OCI-LY7 (cell line): Measurements from ENCODE around the gene PXMP4. TPM values are rescaled to one million over a fixed set of nuclear protein-coding genes. Genes with fewer than 3 reads are reported as not detected.

ENCODE experiments used
- BruUV-seq: library from RNA; stranded (reverse); fragments of 400-500 nt; replicated peaks from 2 replicates; lab custom pipeline; 2021; lab: Mats Ljungman, UMichigan
- CTCF ChIA-PET: fragments of 300-600 bp; sonication (Branson Sonifier 250); formaldehyde crosslinking; loops from one replicate; lab custom pipeline; 2022; ENCODE audit warnings: antibody characterized with exemption; ENCODE audit not compliant: unreplicated experiment; lab: Charles Lee
- POLR2A ChIA-PET: fragments of 300-600 bp; sonication (Branson Sonifier 250); formaldehyde crosslinking; loops from one replicate; lab custom pipeline; 2022; ENCODE audit warnings: antibody characterized with exemption; lab: Charles Lee
- DNase-seq: peaks from one replicate; pipeline ENCODE4 v3.0.0-alpha.2; 2015; ENCODE audit warnings: low spot score
- H2AFZ ChIP-seq: fragments of 200-600 bp; sonication (generic), shearing (Covaris generic); 2 replicates; pipeline ENCODE4 v1.6.1; 2014; ENCODE audit warnings: mild to moderate bottlenecking, antibody characterized with exemption, low read length, moderate library complexity
- H3K27ac ChIP-seq: fragments of 200-600 bp; sonication (generic); 2 replicates; pipeline ENCODE4 v1.5.1; 2014; ENCODE audit warnings: mixed run types, low read depth, mild to moderate bottlenecking, moderate library complexity, low read length, inconsistent platforms; ENCODE audit not compliant: poor library complexity, severe bottlenecking
- H3K36me3 ChIP-seq: fragments of 200-600 bp; sonication (generic); 2 replicates; pipeline ENCODE4 v1.6.1; 2014; ENCODE audit warnings: mild to moderate bottlenecking, antibody characterized with exemption, low read length, moderate library complexity, mixed read lengths; ENCODE audit not compliant: insufficient read depth
- H3K4me1 ChIP-seq: fragments of 200-600 bp; sonication (generic); 2 replicates; pipeline ENCODE4 v1.5.1; 2014; ENCODE audit warnings: mild to moderate bottlenecking, low read length; ENCODE audit not compliant: insufficient read depth, poor library complexity, severe bottlenecking
- H3K4me2 ChIP-seq: fragments of 200-600 bp; sonication (generic); 2 replicates; pipeline ENCODE4 v1.6.1; 2014; ENCODE audit warnings: mild to moderate bottlenecking, low read length
- H3K4me3 ChIP-seq: fragments of 200-600 bp; sonication (generic); 2 replicates; pipeline ENCODE4 v1.5.1; 2014; ENCODE audit warnings: mild to moderate bottlenecking, low read depth, low read length; ENCODE audit not compliant: poor library complexity, severe bottlenecking
- H3K79me2 ChIP-seq: fragments of 200-600 bp; sonication (generic); 2 replicates; pipeline ENCODE4 v1.6.1; 2016; ENCODE audit warnings: low read depth, mild to moderate bottlenecking, low read length, moderate library complexity, mixed read lengths; ENCODE audit not compliant: insufficient read depth
- H3K9me2 ChIP-seq: fragments of 200-600 bp; sonication (generic); 2 replicates; pipeline ENCODE4 v1.6.1; 2016; ENCODE audit warnings: mild to moderate bottlenecking, low read length, mixed read lengths; ENCODE audit not compliant: insufficient read depth
- H3K9me3 ChIP-seq: fragments of 200-600 bp; sonication (generic); 2 replicates; pipeline ENCODE4 v1.6.1; 2014; ENCODE audit warnings: mild to moderate bottlenecking, mixed run types, low read length, mixed read lengths
- H4K20me1 ChIP-seq: fragments of 200-600 bp; sonication (generic); 2 replicates; pipeline ENCODE4 v1.6.1; 2014; ENCODE audit warnings: mild to moderate bottlenecking, antibody characterized with exemption, low read length, moderate library complexity, mixed read lengths; ENCODE audit not compliant: insufficient read depth
- EZH2phosphoT487 ChIP-seq: fragments of 200-600 bp; sonication (generic); IDR thresholded peaks from 2 replicates; pipeline ENCODE4 v1.6.1; 2018; ENCODE audit warnings: low read depth, borderline replicate concordance, mild to moderate bottlenecking, mixed run types, antibody characterized with exemption, low read length, moderate library complexity, mixed read lengths
- intact Hi-C: fragments of 100-400 bp; cut with micrococcal nuclease; formaldehyde crosslinking; loops from one replicate; pipeline ENCODE4 v1.10.0; 2022; ENCODE audit not compliant: unreplicated experiment
- total RNA-seq, 2 experiments: library from RNA; depleted of rRNA in 1 of 2; stranded (reverse); fragments of >200 nt in 1 of 2; shearing (Covaris generic) in 1 of 2; gene quantifications; 2 replicates each; pipeline ENCODE4 v1.2.3, GENCODE V29; 2014 to 2022
- TF ChIP-seq, protein P1 (sequence below): fragments of 200-600 bp; sonication (generic); conservative IDR thresholded peaks from 2 replicates; pipeline ENCODE4 v1.5.1; 2014; ENCODE audit warnings: mild to moderate bottlenecking, antibody characterized with exemption, low read length, moderate library complexity, mixed read lengths

PXMP4 gene
- total RNA-seq, 2 experiments from 2014 or later: 3.1 to 8.2 TPM

DNA sequence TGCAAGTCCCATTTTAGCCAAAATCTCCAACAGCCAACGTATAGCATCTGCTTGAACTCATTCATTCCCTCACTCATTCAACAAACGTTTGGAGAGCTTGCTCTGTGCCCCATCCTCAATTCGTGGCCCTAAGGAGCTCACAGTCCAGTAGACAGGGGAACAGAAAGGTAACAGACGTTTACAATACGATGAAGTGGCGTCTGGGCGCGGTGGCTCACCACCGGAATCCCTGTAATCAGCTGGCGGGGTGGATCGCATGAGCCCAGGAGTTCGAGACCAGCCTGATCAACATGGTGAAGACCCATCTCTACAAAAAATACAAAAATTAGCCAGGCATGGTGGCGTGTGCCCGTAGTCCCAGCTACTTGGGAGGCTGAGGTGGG is 33.1 kb downstream of the PXMP4 start:
- ChIA-PET CTCF (no interaction called here), POLR2A (interaction anchor here (0.6 to 1.3 kb wide), 3 partner anchors 22 to 285 kb away, joined by 3 read pairs; partner anchors contain the start of genes CDK5RAP1 and PXMP4)
- no peaks in the 10 kb centered on the region for H3K9me3 ChIP-seq
- peaks cover 33% of the 10 kb centered on the region for H3K79me2 ChIP-seq
- peak overlapping the region; percentile 41 for H3K4me3 ChIP-seq
- no peak for TF ChIP-seq EZH2phosphoT487
- TF ChIP-seq, protein P1, sequence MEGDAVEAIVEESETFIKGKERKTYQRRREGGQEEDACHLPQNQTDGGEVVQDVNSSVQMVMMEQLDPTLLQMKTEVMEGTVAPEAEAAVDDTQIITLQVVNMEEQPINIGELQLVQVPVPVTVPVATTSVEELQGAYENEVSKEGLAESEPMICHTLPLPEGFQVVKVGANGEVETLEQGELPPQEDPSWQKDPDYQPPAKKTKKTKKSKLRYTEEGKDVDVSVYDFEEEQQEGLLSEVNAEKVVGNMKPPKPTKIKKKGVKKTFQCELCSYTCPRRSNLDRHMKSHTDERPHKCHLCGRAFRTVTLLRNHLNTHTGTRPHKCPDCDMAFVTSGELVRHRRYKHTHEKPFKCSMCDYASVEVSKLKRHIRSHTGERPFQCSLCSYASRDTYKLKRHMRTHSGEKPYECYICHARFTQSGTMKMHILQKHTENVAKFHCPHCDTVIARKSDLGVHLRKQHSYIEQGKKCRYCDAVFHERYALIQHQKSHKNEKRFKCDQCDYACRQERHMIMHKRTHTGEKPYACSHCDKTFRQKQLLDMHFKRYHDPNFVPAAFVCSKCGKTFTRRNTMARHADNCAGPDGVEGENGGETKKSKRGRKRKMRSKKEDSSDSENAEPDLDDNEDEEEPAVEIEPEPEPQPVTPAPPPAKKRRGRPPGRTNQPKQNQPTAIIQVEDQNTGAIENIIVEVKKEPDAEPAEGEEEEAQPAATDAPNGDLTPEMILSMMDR: no peak
- H3K4me2 ChIP-seq: peak overlapping the region; percentile 64
- DNase-seq: no peak
- H3K36me3 ChIP-seq: peaks cover 32% of the 10 kb centered on the region
- H3K27ac ChIP-seq: peak overlapping the region; percentile 24
- H3K9me2 ChIP-seq: no peaks in the 10 kb centered on the region
- H4K20me1 ChIP-seq: peaks cover 14% of the 10 kb centered on the region
- BruUV-seq: TSS peak; percentile 67
- intact Hi-C loops: loop anchor here (1.0 to 10.0 kb wide), 5 partner anchors 44 to 1928 kb away; partner anchors contain the start of genes EIF2S2, SPAG4 and ZNF341
- peaks cover 64% of the 10 kb centered on the region for H3K4me1 ChIP-seq
- H2AFZ ChIP-seq: peak overlapping the region; percentile 54; the same call in 1 of the 2 replicates

DNA sequence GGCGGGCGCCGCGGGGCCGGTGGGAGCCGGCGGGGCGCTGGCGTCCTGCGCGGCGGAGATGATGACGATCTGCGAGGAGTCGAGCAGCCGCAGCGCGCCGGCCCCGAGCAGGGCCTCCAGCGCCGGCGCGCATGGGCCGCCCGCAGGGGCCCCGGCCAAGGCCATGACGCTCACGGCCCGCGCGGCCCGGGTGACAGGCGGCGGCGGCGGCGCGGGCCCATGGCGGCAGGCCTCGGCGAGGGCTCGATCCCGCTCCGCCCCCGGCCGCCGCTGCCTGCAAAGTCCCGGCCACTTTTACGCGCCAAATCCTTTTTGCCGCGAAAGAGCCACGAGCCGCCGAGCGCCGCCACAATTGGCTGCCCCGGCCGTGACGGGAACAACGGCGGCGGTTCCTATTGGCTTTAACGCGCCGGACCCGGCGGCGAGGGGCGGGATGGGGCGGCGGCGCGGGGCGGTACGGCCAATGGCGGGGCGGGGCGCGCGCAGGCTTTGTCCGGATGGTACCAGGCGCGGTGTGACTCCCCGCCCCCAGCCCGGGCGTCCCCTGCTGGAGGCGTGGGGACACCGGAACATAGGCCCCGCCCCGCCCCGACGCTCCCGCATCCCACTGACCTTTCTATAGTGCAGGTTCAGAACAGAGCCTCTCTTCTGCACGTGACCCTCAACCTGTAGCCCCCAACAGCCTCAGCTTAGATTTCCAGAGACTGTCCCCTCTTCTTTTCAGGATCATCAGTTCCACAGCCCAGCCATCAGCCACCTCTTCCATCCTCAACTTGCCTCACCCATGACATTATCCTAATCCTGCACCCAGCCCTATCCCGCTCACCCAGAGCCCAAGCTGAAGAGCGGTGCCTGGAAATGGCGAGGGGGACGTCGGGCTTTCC is 33.8 kb downstream of the PXMP4 start, which contains the start of gene E2F1:
Gene E2F1 (minus strand): TSS at position 286 of the 884 bp plus-strand sequence. CDS start 121 bp downstream, at position 165.
- TF ChIP-seq, protein P1: 0 out of 2 replicates have a peak, but pooled peaks have one; percentile 50
- no peak for TF ChIP-seq EZH2phosphoT487
- intact Hi-C loops: loop anchor here (1.0 to 10.0 kb wide), 5 partner anchors 45 to 1928 kb away; partner anchors contain the start of genes EIF2S2, SPAG4 and ZNF341
- H4K20me1 ChIP-seq: peaks cover 14% of the 10 kb centered on the region

More for the DNA sequence above, 33.8 kb downstream of the PXMP4 start, which contains the start of gene E2F1:
- Histone ChIP-seq H3K9me2 (no peaks in the 10 kb centered on the region), H3K27ac (peak within 1 kb of the TSS; percentile 94), H3K4me3 (peak within 1 kb of the TSS; percentile 90), H3K4me2 (peak within 1 kb of the TSS; percentile 97), H3K79me2 (peaks cover 39% of the 10 kb centered on the region), H2AFZ (peak within 1 kb of the TSS; percentile 54; the same call in 1 of the 2 replicates), H3K36me3 (peaks cover 36% of the 10 kb centered on the region), H3K9me3 (no peaks in the 10 kb centered on the region), H3K4me1 (peaks cover 71% of the 10 kb centered on the region)
- CTCF ChIA-PET: interaction anchor here (1.0 kb wide), 1 partner anchor 242 kb away, joined by 9 read pairs; no protein-coding TSS in a partner anchor
- peak; percentile 97 for DNase-seq
- BruUV-seq: no TSS peak
- POLR2A ChIA-PET: interaction anchor here (0.6 to 1.5 kb wide), 6 partner anchors 14 to 285 kb away, joined by 3 to 6 read pairs (median 3); partner anchors contain the start of genes CDK5RAP1 and PXMP4
